AML-193 (cell line): ENCODE results near the gene TBC1D7.

ENCODE experiments used
- DNase-seq, 2 experiments: peaks; one replicate each; lab custom pipeline; 2025; lab: John Stamatoyannopoulos, UW

The TBC1D7 gene

GRCh38 chr6:13294499-13295069, 33.8 kb downstream of the TBC1D7 start:
- no peak for DNase-seq

GRCh38 chr6:13292774-13293173, 35.6 kb downstream of the TBC1D7 start:
- no peak for DNase-seq

- DNase-seq, result no peak
Measured at GRCh38 chr6:13290335-13290734, 38.0 kb downstream of the TBC1D7 start.

- no peak for DNase-seq
Measured at GRCh38 chr6:13289789-13290318, 38.5 kb downstream of the TBC1D7 start.

- no peak for DNase-seq
Measured at GRCh38 chr6:13288969-13289391, 39.4 kb downstream of the TBC1D7 start.

GRCh38 chr6:13288481-13288880, 39.9 kb downstream of the TBC1D7 start:
- no peak for DNase-seq

GRCh38 chr6:13287104-13287503, 41.2 kb downstream of the TBC1D7 start:
- no peak for DNase-seq

- no peak for DNase-seq
Measured at GRCh38 chr6:13286181-13286580, 42.2 kb downstream of the TBC1D7 start.

GRCh38 chr6:13285705-13286104, 42.6 kb downstream of the TBC1D7 start:
- peak in 1 of 2 experiments; percentile 19 for DNase-seq

- no peak for DNase-seq
Measured at GRCh38 chr6:13284646-13285045, 43.7 kb downstream of the TBC1D7 start.

GRCh38 chr6:13283331-13283730, 45.0 kb downstream of the TBC1D7 start:
- no peak for DNase-seq

- DNase-seq, result no peak
Measured at GRCh38 chr6:13282393-13283069, 45.8 kb downstream of the TBC1D7 start.

- DNase-seq, result no peak
Measured at GRCh38 chr6:13281686-13282085, 46.7 kb downstream of the TBC1D7 start.

- no peak for DNase-seq
Measured at GRCh38 chr6:13280254-13280653, 48.1 kb downstream of the TBC1D7 start.

GRCh38 chr6:13278991-13279390, 49.3 kb downstream of the TBC1D7 start:
- no peak for DNase-seq

- peak in 1 of 2 experiments; percentile 11 for DNase-seq
Measured at GRCh38 chr6:13278164-13278563, 50.2 kb downstream of the TBC1D7 start.

GRCh38 chr6:13277231-13277630, 51.1 kb downstream of the TBC1D7 start:
- DNase-seq, result no peak

GRCh38 chr6:13275435-13275989, 52.8 kb downstream of the TBC1D7 start:
- DNase-seq, result no peak

GRCh38 chr6:13274707-13275434, 53.5 kb downstream of the TBC1D7 start:
- peak in 1 of 2 experiments; percentile 26 for DNase-seq

- peak; percentile 31 to 36 for DNase-seq
Measured at GRCh38 chr6:13273931-13274706, 54.2 kb downstream of the TBC1D7 start.

GRCh38 chr6:13273202-13273930, 55.0 kb downstream of the TBC1D7 start:
- DNase-seq, result no peak
